HCT116 (cell line): ENCODE measurements around the gene SLC16A3. TPM values are rescaled to one million over a fixed set of nuclear protein-coding genes. Genes with fewer than 3 reads are reported as not detected.

Experiments used
- ATAC-seq: fragments of 200-7000 bp; cut with Tn5 transposase; 2 replicates; pipeline ENCODE4 v1.9.1; 2020; ENCODE audit warnings: mild to moderate bottlenecking, moderate library complexity
- BruUV-seq: library from RNA; stranded (reverse); fragments of 400-500 nt; replicated peaks from 2 replicates; lab custom pipeline; 2021; lab: Mats Ljungman, UMichigan
- CTCF ChIA-PET: fragments of 300-600 bp; sonication (Branson Sonifier 250); formaldehyde crosslinking; loops from one replicate; lab custom pipeline; 2021; ENCODE audit warnings: antibody characterized with exemption; lab: Charles Lee
- POLR2A ChIA-PET: fragments of 300-600, 350-600 bp; sonication (Branson Sonifier 250); formaldehyde crosslinking; loops from one replicate; lab custom pipeline; 2021; ENCODE audit warnings: antibody characterized with exemption; lab: Charles Lee
- RAD21 ChIA-PET, 2 experiments: fragments of 300-600 bp; sonication (Branson Sonifier 250); formaldehyde crosslinking; loops; one replicate each; lab custom pipeline; 2023; ENCODE audit warnings: low total read pairs in 2 of 2; ENCODE audit not compliant: uncharacterized antibody in 2 of 2, unreplicated experiment in 2 of 2, low non-redundant PET in 1 of 2; lab: Charles Lee
- DNase-seq: peaks from one replicate; pipeline ENCODE4 v3.0.0-alpha.2; 2010; ENCODE audit warnings: low read depth, low spot score
- H2AFZ ChIP-seq: fragments of 200-600 bp; shearing (Covaris generic), sonication (generic); 2 replicates; pipeline ENCODE4 v1.6.1; 2017; ENCODE audit warnings: low read depth, mixed run types, mixed read lengths, antibody characterized with exemption, low read length; ENCODE audit not compliant: poor library complexity, severe bottlenecking
- H3K27ac ChIP-seq: 2 replicates; pipeline ENCODE4 v1.5.1; 2012; ENCODE audit warnings: low read depth, low read length
- H3K27me3 ChIP-seq: fragments of 200-600 bp; sonication (generic); 2 replicates; pipeline ENCODE4 v1.6.1; 2016; ENCODE audit warnings: mixed run types, low read length, mixed read lengths; ENCODE audit not compliant: insufficient read depth
- H3K36me3 ChIP-seq, 2 experiments: fragments of 200-500 bp in 1 of 2; fragments of 200-600 bp in 1 of 2; sonication (Bioruptor generic) in 1 of 2; sonication (generic) in 1 of 2; 2 replicates each; pipeline versions ENCODE4 v1.5.1 to v1.6.1; 2014 to 2016; ENCODE audit warnings: low read length in 2 of 2, inconsistent platforms in 1 of 2, mixed read lengths in 1 of 2, mixed run types in 1 of 2; ENCODE audit not compliant: insufficient read depth in 2 of 2, control insufficient read depth in 1 of 2
- H3K4me1 ChIP-seq, 2 experiments: fragments of 200-600 bp in 1 of 2; sonication (generic) in 1 of 2; 2 replicates each; pipeline versions ENCODE4 v1.5.1 to v1.6.1; 2012 to 2017; ENCODE audit warnings: low read length in 2 of 2, inconsistent platforms in 1 of 2, mild to moderate bottlenecking in 1 of 2, mixed read lengths in 1 of 2, mixed run types in 1 of 2, moderate library complexity in 1 of 2; ENCODE audit not compliant: insufficient read depth in 2 of 2, control insufficient read depth in 1 of 2
- H3K4me2 ChIP-seq: fragments of 200-600 bp; sonication (generic); 2 replicates; pipeline ENCODE4 v1.6.1; 2017; ENCODE audit warnings: mixed run types, low read length, mixed read lengths
- H3K4me3 ChIP-seq, 2 experiments: fragments of 200-600 bp in 1 of 2; sonication (generic) in 1 of 2; replicated peaks in 1 of 2; 2 replicates each; pipeline ENCODE4 v1.5.1; 2011 to 2016; ENCODE audit warnings: low read length in 2 of 2, control low read depth in 1 of 2, low read depth in 1 of 2, mild to moderate bottlenecking in 1 of 2, mixed read lengths in 1 of 2, mixed run types in 1 of 2
- H3K79me2 ChIP-seq: fragments of 200-600 bp; sonication (generic); 2 replicates; pipeline ENCODE4 v1.6.1; 2017; ENCODE audit warnings: mild to moderate bottlenecking, mixed run types, low read length, moderate library complexity, mixed read lengths; ENCODE audit not compliant: insufficient read depth
- H3K9ac ChIP-seq: fragments of 200-600 bp; sonication (generic); 2 replicates; pipeline ENCODE4 v1.6.1; 2016; ENCODE audit warnings: low read length, mixed read lengths
- H3K9me2 ChIP-seq: fragments of 200-600 bp; sonication (generic), shearing (Covaris generic); 2 replicates; pipeline ENCODE4 v1.6.1; 2017; ENCODE audit warnings: mixed run types, mild to moderate bottlenecking, moderate library complexity; ENCODE audit not compliant: insufficient read depth
- H3K9me3 ChIP-seq, 2 experiments: fragments of 200-500 bp in 1 of 2; fragments of 200-600 bp in 1 of 2; sonication (Bioruptor generic) in 1 of 2; sonication (generic) in 1 of 2; 2 replicates each; pipeline ENCODE4 v1.6.1; 2014 to 2017; ENCODE audit warnings: low read length in 2 of 2, mixed read lengths in 2 of 2, inconsistent platforms in 1 of 2, low read depth in 1 of 2, mild to moderate bottlenecking in 1 of 2, mixed run types in 1 of 2, moderate library complexity in 1 of 2; ENCODE audit not compliant: control insufficient read depth in 1 of 2, insufficient read depth in 1 of 2
- H4K20me1 ChIP-seq: fragments of 200-600 bp; sonication (generic), shearing (Covaris generic); 2 replicates; pipeline ENCODE4 v1.6.1; 2017; ENCODE audit warnings: mixed run types, mild to moderate bottlenecking, moderate library complexity; ENCODE audit not compliant: insufficient read depth
- CBX3 ChIP-seq: IDR thresholded peaks from 2 replicates; pipeline ENCODE4 v1.6.1; 2012; ENCODE audit warnings: low read depth
- CEBPB ChIP-seq: IDR thresholded peaks from 2 replicates; pipeline ENCODE4 v1.6.1; 2012; ENCODE audit warnings: low read depth
- ELF1 ChIP-seq: IDR thresholded peaks from 2 replicates; pipeline ENCODE4 v1.6.1; 2012; ENCODE audit warnings: low read depth, borderline replicate concordance
- EZH2 ChIP-seq: fragments of 200-600 bp; sonication (generic); IDR thresholded peaks from 2 replicates; pipeline ENCODE4 v1.6.1; 2017; ENCODE audit warnings: antibody characterized with exemption, mixed run types
- FOSL1 ChIP-seq: IDR thresholded peaks from 2 replicates; pipeline ENCODE4 v1.6.1; 2012; ENCODE audit warnings: low read depth
- POLR2A ChIP-seq: IDR thresholded peaks from 2 replicates; pipeline ENCODE4 v1.7.0; 2011; ENCODE audit warnings: borderline replicate concordance; ENCODE audit not compliant: insufficient read depth, insufficient read length; ENCODE audit errors: extremely low read depth
- POLR2AphosphoS5 ChIP-seq: IDR thresholded peaks from 2 replicates; pipeline ENCODE4 v1.6.1; 2011; ENCODE audit warnings: mild to moderate bottlenecking, low read depth, low read length, moderate library complexity
- REST ChIP-seq: IDR thresholded peaks from 2 replicates; pipeline ENCODE4 v1.6.1; 2012; ENCODE audit warnings: low read depth
- SP1 ChIP-seq: IDR thresholded peaks from 2 replicates; pipeline ENCODE4 v1.6.1; 2012; ENCODE audit warnings: low read depth
- SRF ChIP-seq: IDR thresholded peaks from 2 replicates; pipeline ENCODE4 v1.6.1; 2012; ENCODE audit warnings: low read depth
- TCF7L2 ChIP-seq: IDR thresholded peaks from 2 replicates; pipeline ENCODE4 v1.7.0; 2011; ENCODE audit warnings: borderline replicate concordance, inconsistent platforms; ENCODE audit not compliant: insufficient read depth, insufficient read length; ENCODE audit errors: extremely low read depth
- intact Hi-C: fragments of 100-400 bp; cut with micrococcal nuclease; formaldehyde crosslinking; loops from 2 replicates; pipeline ENCODE4 v1.10.0; 2022
- total RNA-seq: library from RNA; stranded (reverse); gene quantifications from one replicate; pipeline ENCODE4 v1.2.1, GENCODE V29; 2021; ENCODE audit not compliant: unreplicated experiment
- TF ChIP-seq, protein P1 (sequence below): IDR thresholded peaks from 2 replicates; pipeline ENCODE4 v1.6.1; 2011; ENCODE audit warnings: mild to moderate bottlenecking, low read length, moderate library complexity; ENCODE audit not compliant: insufficient replicate concordance; ENCODE audit errors: extremely low read depth

Gene SLC16A3
- total RNA-seq, 1 experiment from 2014 or later: 445 TPM

- Histone ChIP-seq H3K4me3 (no peak overlapping the region), H3K9ac (peak overlapping the region; percentile 34; the same call in 1 of the 2 replicates), H3K36me3 (peaks cover 18 to 70% of the 10 kb centered on the region in 2 experiments), H4K20me1 (peaks cover 38% of the 10 kb centered on the region; the same call in 1 of the 2 replicates), H3K79me2 (peaks cover 97% of the 10 kb centered on the region), H2AFZ (no peak overlapping the region), H3K4me2 (peak overlapping the region; percentile 31), H3K9me3 (no peaks in the 10 kb centered on the region), H3K27me3 (no peaks in the 10 kb centered on the region), H3K9me2 (no peaks in the 10 kb centered on the region), H3K27ac (peak overlapping the region; percentile 32; the same call in 1 of the 2 replicates), H3K4me1 (peaks cover 47 to 85% of the 10 kb centered on the region in 2 experiments)
- ChIA-PET CTCF (no interaction called here), POLR2A (interaction anchor here (0.6 kb wide), 1 partner anchor 835 kb away, joined by 4 read pairs; no protein-coding TSS in a partner anchor), RAD21 (no interaction called here)
- no TSS peak for BruUV-seq
- DNase-seq (no peak), ATAC-seq (no peak)
- intact Hi-C loops: no loop called here
- TF ChIP-seq POLR2A (no peak), ELF1 (no peak), SP1 (no peak), EZH2 (no peak), REST (no peak), TCF7L2 (no peak), CBX3 (no peak), CEBPB (no peak), FOSL1 (no peak), POLR2AphosphoS5 (no peak; the same call in 1 of the 2 replicates), SRF (no peak)
- TF ChIP-seq, protein P1, sequence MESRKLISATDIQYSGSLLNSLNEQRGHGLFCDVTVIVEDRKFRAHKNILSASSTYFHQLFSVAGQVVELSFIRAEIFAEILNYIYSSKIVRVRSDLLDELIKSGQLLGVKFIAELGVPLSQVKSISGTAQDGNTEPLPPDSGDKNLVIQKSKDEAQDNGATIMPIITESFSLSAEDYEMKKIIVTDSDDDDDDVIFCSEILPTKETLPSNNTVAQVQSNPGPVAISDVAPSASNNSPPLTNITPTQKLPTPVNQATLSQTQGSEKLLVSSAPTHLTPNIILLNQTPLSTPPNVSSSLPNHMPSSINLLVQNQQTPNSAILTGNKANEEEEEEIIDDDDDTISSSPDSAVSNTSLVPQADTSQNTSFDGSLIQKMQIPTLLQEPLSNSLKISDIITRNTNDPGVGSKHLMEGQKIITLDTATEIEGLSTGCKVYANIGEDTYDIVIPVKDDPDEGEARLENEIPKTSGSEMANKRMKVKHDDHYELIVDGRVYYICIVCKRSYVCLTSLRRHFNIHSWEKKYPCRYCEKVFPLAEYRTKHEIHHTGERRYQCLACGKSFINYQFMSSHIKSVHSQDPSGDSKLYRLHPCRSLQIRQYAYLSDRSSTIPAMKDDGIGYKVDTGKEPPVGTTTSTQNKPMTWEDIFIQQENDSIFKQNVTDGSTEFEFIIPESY: no peak
Measured at GRCh38 chr17:82232876-82233785, 4.3 kb downstream of the SLC16A3 start.
